ENCODE results near the gene ZNRF4. TPM values are rescaled to one million over a fixed set of nuclear protein-coding genes. Genes with fewer than 3 reads are reported as not detected.

ZNRF4 gene
- total and polyA plus RNA-seq, 2 donors from 2014 or later = not detected

DNA sequence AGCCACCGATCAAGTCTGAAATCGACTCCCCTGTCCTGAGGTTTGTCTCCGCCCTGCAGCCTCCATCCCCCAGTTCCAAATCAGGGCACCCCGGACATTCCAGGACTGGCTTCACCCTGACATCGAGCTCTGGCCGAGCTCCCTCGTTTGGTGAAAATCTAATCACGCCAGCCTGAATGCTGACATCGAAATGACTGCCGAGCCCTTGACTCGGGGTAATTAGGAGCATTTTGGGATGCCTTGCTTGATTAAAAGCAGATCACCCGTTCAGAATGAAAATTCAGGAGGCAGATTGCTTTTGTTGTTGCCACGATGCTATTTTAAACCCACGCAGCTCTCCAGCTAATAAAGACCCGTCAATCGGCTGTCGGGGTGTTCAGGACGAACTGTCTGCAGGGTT is 34.3 kb downstream of the ZNRF4 start:
- peaks cover 5% of the 10 kb centered on the region for H3K27me3 ChIP-seq (ENCODE audit: control insufficient read depth, insufficient read depth, low read length)
- H3K9me3 ChIP-seq (ENCODE audit: control insufficient read depth in 2 of 3, insufficient read depth in 1 of 3, low read length in 3 of 3) = no peaks in the 10 kb centered on the region
- intact Hi-C loops (cut with DNase I) = no loop called here
- no peak overlapping the region for H3K9ac ChIP-seq (ENCODE audit: low read length in 3 of 3)
- H3K4me3 ChIP-seq (ENCODE audit: low read length in 3 of 3) = no peak overlapping the region
- H3K4me1 ChIP-seq (ENCODE audit: control insufficient read depth in 2 of 3, insufficient read depth in 2 of 3, low read depth in 1 of 3, low read length in 3 of 3) = no peaks in the 10 kb centered on the region
- FAIRE-seq (no peak), DNase-seq (no peak)
- H3K27ac ChIP-seq (ENCODE audit: low read depth in 2 of 2, low read length in 2 of 2) = no peak overlapping the region
- H3K36me3 ChIP-seq (ENCODE audit: control insufficient read depth in 2 of 3, insufficient read depth in 3 of 3, low read length in 3 of 3) = no peaks in the 10 kb centered on the region
- TF ChIP-seq, protein P1, sequence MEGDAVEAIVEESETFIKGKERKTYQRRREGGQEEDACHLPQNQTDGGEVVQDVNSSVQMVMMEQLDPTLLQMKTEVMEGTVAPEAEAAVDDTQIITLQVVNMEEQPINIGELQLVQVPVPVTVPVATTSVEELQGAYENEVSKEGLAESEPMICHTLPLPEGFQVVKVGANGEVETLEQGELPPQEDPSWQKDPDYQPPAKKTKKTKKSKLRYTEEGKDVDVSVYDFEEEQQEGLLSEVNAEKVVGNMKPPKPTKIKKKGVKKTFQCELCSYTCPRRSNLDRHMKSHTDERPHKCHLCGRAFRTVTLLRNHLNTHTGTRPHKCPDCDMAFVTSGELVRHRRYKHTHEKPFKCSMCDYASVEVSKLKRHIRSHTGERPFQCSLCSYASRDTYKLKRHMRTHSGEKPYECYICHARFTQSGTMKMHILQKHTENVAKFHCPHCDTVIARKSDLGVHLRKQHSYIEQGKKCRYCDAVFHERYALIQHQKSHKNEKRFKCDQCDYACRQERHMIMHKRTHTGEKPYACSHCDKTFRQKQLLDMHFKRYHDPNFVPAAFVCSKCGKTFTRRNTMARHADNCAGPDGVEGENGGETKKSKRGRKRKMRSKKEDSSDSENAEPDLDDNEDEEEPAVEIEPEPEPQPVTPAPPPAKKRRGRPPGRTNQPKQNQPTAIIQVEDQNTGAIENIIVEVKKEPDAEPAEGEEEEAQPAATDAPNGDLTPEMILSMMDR (IDR thresholded peaks at IDR 0.05; ENCODE audit: borderline replicate concordance, extremely low read depth, insufficient read depth) = no peak

GRCh38 chr19:5491565-5491964 is 36.3 kb downstream of the ZNRF4 start:
- H3K27me3 ChIP-seq (ENCODE audit: control insufficient read depth, insufficient read depth, low read length) = peaks cover 5% of the 10 kb centered on the region
- FAIRE-seq (no peak), DNase-seq (no peak)
- H3K4me3 ChIP-seq (ENCODE audit: low read length in 3 of 3) = no peak overlapping the region
- H3K36me3 ChIP-seq (ENCODE audit: control insufficient read depth in 2 of 3, insufficient read depth in 3 of 3, low read length in 3 of 3) = no peaks in the 10 kb centered on the region
- intact Hi-C loops (cut with DNase I) = no loop called here
- TF ChIP-seq, protein P1 (IDR thresholded peaks at IDR 0.05; ENCODE audit: borderline replicate concordance, extremely low read depth, insufficient read depth) = no peak
- H3K9ac ChIP-seq (ENCODE audit: low read length in 3 of 3) = no peak overlapping the region
- no peaks in the 10 kb centered on the region for H3K4me1 ChIP-seq (ENCODE audit: control insufficient read depth in 2 of 3, insufficient read depth in 2 of 3, low read depth in 1 of 3, low read length in 3 of 3)
- H3K9me3 ChIP-seq (ENCODE audit: control insufficient read depth in 2 of 3, insufficient read depth in 1 of 3, low read length in 3 of 3) = no peaks in the 10 kb centered on the region
- H3K27ac ChIP-seq (ENCODE audit: low read depth in 2 of 2, low read length in 2 of 2) = no peak overlapping the region

DNA sequence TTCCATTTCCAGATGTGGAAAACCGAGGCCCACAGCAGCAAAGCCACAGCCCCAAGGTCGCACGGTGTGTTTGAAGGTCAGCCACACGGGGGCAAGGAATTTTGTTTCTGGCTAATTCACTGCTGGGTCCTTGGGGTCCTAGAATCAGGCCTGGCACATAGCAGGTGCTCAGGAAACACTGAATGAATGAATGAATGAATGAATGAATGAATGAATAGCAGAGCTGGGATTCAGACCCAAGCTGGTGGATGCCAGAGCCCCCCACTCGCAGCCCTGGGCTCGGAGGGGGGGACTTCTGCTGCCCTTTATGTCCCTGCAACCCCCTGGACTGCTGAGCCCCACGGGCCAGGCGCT is 37.0 kb downstream of the ZNRF4 start:
- intact Hi-C loops (cut with DNase I) = no loop called here
- no peaks in the 10 kb centered on the region for H3K36me3 ChIP-seq (ENCODE audit: control insufficient read depth in 2 of 3, insufficient read depth in 3 of 3, low read length in 3 of 3)
- FAIRE-seq (no peak), DNase-seq (no peak)
- TF ChIP-seq, protein P1 (IDR thresholded peaks at IDR 0.05; ENCODE audit: borderline replicate concordance, extremely low read depth, insufficient read depth) = no peak
- no peak overlapping the region for H3K4me3 ChIP-seq (ENCODE audit: low read length in 3 of 3)
- peaks cover 5% of the 10 kb centered on the region for H3K27me3 ChIP-seq (ENCODE audit: control insufficient read depth, insufficient read depth, low read length)
- H3K9me3 ChIP-seq (ENCODE audit: control insufficient read depth in 2 of 3, insufficient read depth in 1 of 3, low read length in 3 of 3) = no peaks in the 10 kb centered on the region
- H3K4me1 ChIP-seq (ENCODE audit: control insufficient read depth in 2 of 3, insufficient read depth in 2 of 3, low read depth in 1 of 3, low read length in 3 of 3) = no peaks in the 10 kb centered on the region
- H3K27ac ChIP-seq (ENCODE audit: low read depth in 2 of 2, low read length in 2 of 2) = no peak overlapping the region
- H3K9ac ChIP-seq (ENCODE audit: low read length in 3 of 3) = no peak overlapping the region
